Activated T-helper 17 cell treated with anti-CD3 and anti-CD28 coated beads, Interleukin-2, amount 50 U/mL, for 72 hours (primary cell): ENCODE results near the gene MACIR. TPM values are rescaled to one million over a fixed set of nuclear protein-coding genes. Genes with fewer than 3 reads are reported as not detected.
A peak's percentile ranks its signal among the peaks of the same experiment; 100 is the strongest.
"Not testable (repeated sequence)": the region's sequence is repeated elsewhere in the genome, so short reads cannot be mapped to it uniquely, and the experiment has no call there.

Experiments
- ATAC-seq: fragments of 150-1000 bp; cut with Tn5 transposase; replicated peaks from 2 replicates; pipeline ENCODE4 v1.10.0; 2021; ENCODE audit warnings: mild to moderate bottlenecking, moderate library complexity
- H3K27ac Mint-ChIP-seq: one replicate; pipeline ENCODE4 v1.8.0; 2022; ENCODE audit warnings: mixed read lengths
- H3K27me3 Mint-ChIP-seq: one replicate; pipeline ENCODE4 v1.8.0; 2022; ENCODE audit warnings: mixed read lengths
- H3K36me3 Mint-ChIP-seq: one replicate; pipeline ENCODE4 v1.8.0; 2022; ENCODE audit warnings: low read depth, mild to moderate bottlenecking, mixed read lengths
- H3K4me1 Mint-ChIP-seq: one replicate; pipeline ENCODE4 v1.8.0; 2022; ENCODE audit warnings: mixed read lengths
- H3K4me3 Mint-ChIP-seq: one replicate; pipeline ENCODE4 v1.8.0; 2022; ENCODE audit warnings: mild to moderate bottlenecking, mixed read lengths
- H3K9me3 Mint-ChIP-seq: one replicate; pipeline ENCODE4 v1.8.0; 2022; ENCODE audit warnings: mixed read lengths
- total RNA-seq, 2 donors: library from RNA; stranded (reverse); gene quantifications; one replicate each; pipeline ENCODE4 v1.2.3, GENCODE V29; 2022

The MACIR gene
- total RNA-seq = 1 to 10 TPM; 5.2 to 9.7 TPM

- ATAC-seq = peak; percentile 90
- Mint-ChIP-seq H3K4me1 (peaks cover 28% of the 10 kb centered on the region), H3K4me3 (peak within 1 kb of the TSS; percentile 92)
Observed at GRCh38 chr5:103258368-103258956, at the start of gene MACIR. MACIR (plus strand) TSS chr5:103258763; CDS start chr5:103275920, 17,157 bp downstream.

GRCh38 chr5:103209065-103209464 lies 49.5 kb upstream of the MACIR start:
- ATAC-seq = no peak
- Mint-ChIP-seq H3K4me3 (no peak overlapping the region), H3K9me3 (no peaks in the 10 kb centered on the region), H3K27ac (no peak overlapping the region), H3K4me1 (peaks cover 16% of the 10 kb centered on the region), H3K27me3 (no peaks in the 10 kb centered on the region), H3K36me3 (peaks cover 27% of the 10 kb centered on the region)

More at GRCh38 chr5:103258368-103258956, at the start of gene MACIR:
- Mint-ChIP-seq H3K36me3 (no peaks in the 10 kb centered on the region), H3K9me3 (no peaks in the 10 kb centered on the region), H3K27ac (peak within 1 kb of the TSS; percentile 80), H3K27me3 (peaks cover 11% of the 10 kb centered on the region)

GRCh38 chr5:103210952-103211351 lies 47.6 kb upstream of the MACIR start:
- H3K9me3 Mint-ChIP-seq = no peaks in the 10 kb centered on the region
- peaks cover 16% of the 10 kb centered on the region for H3K4me1 Mint-ChIP-seq
- H3K4me3 Mint-ChIP-seq = no peak overlapping the region
- H3K36me3 Mint-ChIP-seq = peaks cover 8% of the 10 kb centered on the region
- ATAC-seq = peak; percentile 51
- H3K27me3 Mint-ChIP-seq = no peaks in the 10 kb centered on the region
- peak overlapping the region; percentile 18 for H3K27ac Mint-ChIP-seq

- ATAC-seq = peak; percentile 48
- Mint-ChIP-seq H3K36me3 (no peaks in the 10 kb centered on the region), H3K27ac (peak overlapping the region; percentile 18), H3K27me3 (no peaks in the 10 kb centered on the region), H3K4me3 (peak overlapping the region; percentile 6), H3K4me1 (peaks cover 16% of the 10 kb centered on the region), H3K9me3 (no peaks in the 10 kb centered on the region)
Observed at GRCh38 chr5:103211576-103212561, 46.7 kb upstream of the MACIR start.

- Mint-ChIP-seq H3K27me3 (no peaks in the 10 kb centered on the region), H3K36me3 (no peaks in the 10 kb centered on the region), H3K9me3 (no peaks in the 10 kb centered on the region), H3K4me3 (no peak overlapping the region), H3K27ac (no peak overlapping the region), H3K4me1 (peaks cover 2% of the 10 kb centered on the region)
- no peak for ATAC-seq
Observed at GRCh38 chr5:103216137-103216536, 42.4 kb upstream of the MACIR start.

- Mint-ChIP-seq H3K4me3 (no peak overlapping the region), H3K27ac (no peak overlapping the region), H3K27me3 (no peaks in the 10 kb centered on the region), H3K4me1 (no peaks in the 10 kb centered on the region), H3K9me3 (no peaks in the 10 kb centered on the region), H3K36me3 (no peaks in the 10 kb centered on the region)
- no peak for ATAC-seq
Observed at GRCh38 chr5:103216697-103217096, 41.9 kb upstream of the MACIR start.

GRCh38 chr5:103217101-103217500 lies 41.5 kb upstream of the MACIR start:
- no peaks in the 10 kb centered on the region for H3K36me3 Mint-ChIP-seq
- no peaks in the 10 kb centered on the region for H3K9me3 Mint-ChIP-seq
- no peaks in the 10 kb centered on the region for H3K27me3 Mint-ChIP-seq
- H3K27ac Mint-ChIP-seq = no peak overlapping the region
- no peak for ATAC-seq
- no peaks in the 10 kb centered on the region for H3K4me1 Mint-ChIP-seq
- H3K4me3 Mint-ChIP-seq = no peak overlapping the region

- no peak overlapping the region for H3K27ac Mint-ChIP-seq
- H3K27me3 Mint-ChIP-seq = no peaks in the 10 kb centered on the region
- H3K4me3 Mint-ChIP-seq = no peak overlapping the region
Observed at GRCh38 chr5:103218164-103218563, 40.4 kb upstream of the MACIR start.

GRCh38 chr5:103219074-103219473 lies 39.5 kb upstream of the MACIR start:
- not testable (repeated sequence) for H3K27me3 Mint-ChIP-seq, H3K36me3 Mint-ChIP-seq, H3K9me3 Mint-ChIP-seq, ATAC-seq, H3K4me3 Mint-ChIP-seq, H3K27ac Mint-ChIP-seq, H3K4me1 Mint-ChIP-seq

More at GRCh38 chr5:103218164-103218563, 40.4 kb upstream of the MACIR start:
- Mint-ChIP-seq H3K4me1 (no peaks in the 10 kb centered on the region), H3K36me3 (no peaks in the 10 kb centered on the region), H3K9me3 (no peaks in the 10 kb centered on the region)
- no peak for ATAC-seq

GRCh38 chr5:103223031-103223955 lies 35.3 kb upstream of the MACIR start:
- Mint-ChIP-seq H3K4me3 (no peak overlapping the region), H3K9me3 (no peaks in the 10 kb centered on the region), H3K27me3 (peaks cover 13% of the 10 kb centered on the region), H3K4me1 (no peaks in the 10 kb centered on the region), H3K27ac (no peak overlapping the region), H3K36me3 (no peaks in the 10 kb centered on the region)
- no peak for ATAC-seq

GRCh38 chr5:103224118-103224893 lies 34.3 kb upstream of the MACIR start:
- peaks cover 15% of the 10 kb centered on the region for H3K27me3 Mint-ChIP-seq
- no peaks in the 10 kb centered on the region for H3K9me3 Mint-ChIP-seq
- peak; percentile 74 for ATAC-seq

GRCh38 chr5:103224894-103225246 lies 33.7 kb upstream of the MACIR start:
- Mint-ChIP-seq H3K36me3 (no peaks in the 10 kb centered on the region), H3K4me1 (no peaks in the 10 kb centered on the region), H3K27ac (no peak overlapping the region), H3K4me3 (no peak overlapping the region), H3K27me3 (peaks cover 15% of the 10 kb centered on the region), H3K9me3 (no peaks in the 10 kb centered on the region)
- no peak for ATAC-seq

More at GRCh38 chr5:103224118-103224893, 34.3 kb upstream of the MACIR start:
- Mint-ChIP-seq H3K4me3 (no peak overlapping the region), H3K27ac (no peak overlapping the region), H3K36me3 (no peaks in the 10 kb centered on the region), H3K4me1 (no peaks in the 10 kb centered on the region)

GRCh38 chr5:103228061-103228460 lies 30.5 kb upstream of the MACIR start:
- peaks cover 15% of the 10 kb centered on the region for H3K27me3 Mint-ChIP-seq
- no peaks in the 10 kb centered on the region for H3K36me3 Mint-ChIP-seq
- no peak overlapping the region for H3K27ac Mint-ChIP-seq
- H3K4me3 Mint-ChIP-seq = no peak overlapping the region
- ATAC-seq = no peak
- no peaks in the 10 kb centered on the region for H3K4me1 Mint-ChIP-seq
- no peaks in the 10 kb centered on the region for H3K9me3 Mint-ChIP-seq
